ENCODE measurements around the gene CORO6.
A peak's percentile ranks its signal among the peaks of the same experiment; 100 is the strongest.

Gene CORO6

DNA sequence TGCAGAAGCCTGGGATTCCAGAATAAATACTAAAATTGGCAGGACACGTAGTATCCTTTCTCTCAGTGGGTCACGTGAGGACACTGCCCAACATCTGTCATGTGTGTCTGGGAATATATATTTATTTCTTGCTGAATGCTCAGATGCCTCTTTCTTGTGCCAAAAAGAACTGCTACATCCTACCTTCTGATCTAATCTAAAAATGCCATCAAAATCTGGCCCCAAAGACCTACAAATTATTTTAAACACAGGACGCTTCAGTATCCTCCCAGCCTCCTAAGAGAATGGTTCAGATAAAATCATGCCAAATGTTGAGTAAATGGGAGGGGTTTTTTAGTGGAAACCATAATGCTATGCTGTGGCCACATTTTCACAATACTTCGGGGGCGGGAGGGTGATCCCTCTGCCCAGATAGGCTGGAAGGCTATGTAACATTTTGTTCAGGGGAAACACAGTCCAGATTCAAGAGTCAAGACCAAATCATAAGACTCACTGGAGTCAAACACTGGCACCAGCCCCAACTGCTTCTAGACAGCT lies 22.9 kb upstream of the CORO6 start:
- TF ChIP-seq CTCF (IDR thresholded peaks at IDR 0.05; ENCODE audit: low read depth, low read length), result no peak
- H3K9me3 ChIP-seq (ENCODE audit: severe bottlenecking), result no peaks in the 10 kb centered on the region
- no peak overlapping the region for H3K4me3 ChIP-seq (ENCODE audit: low read depth, low read length)
- peaks cover 2% of the 10 kb centered on the region; the same call in 1 of the 2 replicates for H3K36me3 ChIP-seq
- H3K27me3 ChIP-seq (ENCODE audit: insufficient read depth, low read depth, severe bottlenecking), result no peaks in the 10 kb centered on the region
- H3K27ac ChIP-seq, result no peak overlapping the region
- DNase-seq, result no peak

GRCh38 chr17:29643817-29644160 lies 21.1 kb upstream of the CORO6 start:
- H3K4me3 ChIP-seq (ENCODE audit: low read depth, low read length), result no peak overlapping the region
- H3K9me3 ChIP-seq (ENCODE audit: severe bottlenecking), result no peaks in the 10 kb centered on the region
- H3K27me3 ChIP-seq (ENCODE audit: insufficient read depth, low read depth, severe bottlenecking), result no peaks in the 10 kb centered on the region
- peaks cover 5% of the 10 kb centered on the region; the same call in 1 of the 2 replicates for H3K36me3 ChIP-seq
- H3K27ac ChIP-seq, result no peak overlapping the region
- DNase-seq, result no peak
- no peak for TF ChIP-seq CTCF (IDR thresholded peaks at IDR 0.05; ENCODE audit: low read depth, low read length)

- Histone ChIP-seq H3K9me3 (ENCODE audit: severe bottlenecking) (no peaks in the 10 kb centered on the region), H3K27ac (peak overlapping the region; percentile 48), H3K36me3 (peaks cover 5% of the 10 kb centered on the region; the same call in 1 of the 2 replicates), H3K27me3 (ENCODE audit: insufficient read depth, low read depth, severe bottlenecking) (no peaks in the 10 kb centered on the region), H3K4me3 (ENCODE audit: low read depth, low read length) (no peak overlapping the region)
- peak; percentile 31 for DNase-seq
- TF ChIP-seq CTCF (IDR thresholded peaks at IDR 0.05; ENCODE audit: low read depth, low read length), result no peak
Observed at GRCh38 chr17:29642171-29642611, 19.5 kb upstream of the CORO6 start.

DNA sequence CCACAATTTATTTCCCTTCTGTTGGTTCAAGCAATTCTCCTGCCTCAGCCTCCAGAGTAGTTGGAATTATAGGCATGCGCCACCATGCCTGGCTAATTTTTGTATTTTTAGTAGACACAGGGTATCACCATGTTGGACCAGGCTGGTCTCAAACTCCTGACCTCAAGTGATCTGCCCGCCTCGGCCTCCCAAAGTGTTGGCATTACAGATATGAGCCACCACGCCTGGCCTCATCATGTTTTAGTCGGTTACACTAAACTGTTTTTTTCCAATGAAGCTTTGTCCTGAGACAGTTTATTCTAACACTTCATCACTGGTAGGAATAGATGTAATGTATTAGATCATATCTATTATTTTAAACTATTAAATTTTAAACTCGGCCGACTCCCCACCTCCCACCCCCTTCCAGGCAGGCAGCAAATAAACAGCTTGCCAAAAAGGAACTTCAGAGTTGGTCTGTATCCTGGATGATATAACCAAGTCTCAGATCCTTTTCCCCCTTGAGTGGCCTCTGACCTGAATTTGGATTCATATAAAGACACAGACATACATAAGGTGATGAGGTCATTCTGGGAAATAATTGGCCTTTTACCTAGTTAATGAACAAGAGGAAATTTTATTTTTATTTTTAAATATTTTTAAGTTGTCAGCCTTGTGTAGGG lies 18.4 kb upstream of the CORO6 start:
- DNase-seq, result no peak
- no peak overlapping the region for H3K27ac ChIP-seq
- H3K36me3 ChIP-seq, result peaks cover 10% of the 10 kb centered on the region
- H3K4me3 ChIP-seq (ENCODE audit: low read depth, low read length), result no peak overlapping the region
- H3K27me3 ChIP-seq (ENCODE audit: insufficient read depth, low read depth, severe bottlenecking), result no peaks in the 10 kb centered on the region
- H3K9me3 ChIP-seq (ENCODE audit: severe bottlenecking), result no peaks in the 10 kb centered on the region
- TF ChIP-seq CTCF (IDR thresholded peaks at IDR 0.05; ENCODE audit: low read depth, low read length), result no peak

- Histone ChIP-seq H3K27ac (no peak overlapping the region), H3K27me3 (ENCODE audit: insufficient read depth, low read depth, severe bottlenecking) (no peaks in the 10 kb centered on the region), H3K4me3 (ENCODE audit: low read depth, low read length) (no peak overlapping the region), H3K9me3 (ENCODE audit: severe bottlenecking) (no peaks in the 10 kb centered on the region), H3K36me3 (peaks cover 14% of the 10 kb centered on the region)
- no peak for DNase-seq
- TF ChIP-seq CTCF (IDR thresholded peaks at IDR 0.05; ENCODE audit: low read depth, low read length), result no peak
Observed at GRCh38 chr17:29640413-29640812, 17.7 kb upstream of the CORO6 start.

DNA sequence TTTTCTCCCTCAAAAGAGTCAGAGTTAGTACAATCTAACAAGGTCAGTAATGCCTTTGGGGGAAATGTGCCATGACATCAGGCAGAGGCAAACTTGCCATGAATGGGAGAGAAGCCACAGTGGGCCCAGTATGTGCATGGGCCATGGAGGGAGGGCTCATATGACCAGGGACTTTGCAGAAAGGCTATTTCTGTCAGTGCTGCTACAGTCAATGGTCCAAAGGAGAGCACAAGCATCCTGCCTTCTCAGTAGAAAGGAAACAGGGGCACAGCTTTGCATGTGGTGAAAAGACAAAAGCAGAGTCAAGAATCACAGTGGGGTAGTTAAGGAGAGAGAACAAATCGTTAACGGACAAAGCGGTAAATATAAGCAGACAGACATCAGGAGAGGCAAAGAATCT lies 11.2 kb upstream of the CORO6 start:
- H3K4me3 ChIP-seq (ENCODE audit: low read depth, low read length), result no peak overlapping the region
- no peak for DNase-seq
- H3K36me3 ChIP-seq, result peaks cover 31% of the 10 kb centered on the region
- H3K27me3 ChIP-seq (ENCODE audit: insufficient read depth, low read depth, severe bottlenecking), result no peaks in the 10 kb centered on the region
- no peak for TF ChIP-seq CTCF (IDR thresholded peaks at IDR 0.05; ENCODE audit: low read depth, low read length)
- H3K27ac ChIP-seq, result no peak overlapping the region
- no peaks in the 10 kb centered on the region for H3K9me3 ChIP-seq (ENCODE audit: severe bottlenecking)
